SK-N-MC (cell line): ENCODE measurements around the gene NFATC1.

Source experiments
- DNase-seq: peaks from one replicate; pipeline ENCODE4 v3.0.0-alpha.2; 2011; ENCODE audit warnings: low read depth, low spot score
- H3K27ac ChIP-seq: fragments of 200-600 bp; sonication (generic); 2 replicates; pipeline ENCODE4 v1.5.1; 2016; ENCODE audit warnings: mixed run types
- H3K36me3 ChIP-seq: fragments of 200-600 bp; sonication (generic); 2 replicates; pipeline ENCODE4 v1.6.1; 2017; ENCODE audit warnings: antibody characterized with exemption, low read length, mixed read lengths; ENCODE audit not compliant: insufficient read depth
- H3K4me3 ChIP-seq: fragments of 200-600 bp; sonication (generic); 2 replicates; pipeline ENCODE4 v1.5.1; 2016
- H3K9ac ChIP-seq: fragments of 200-600 bp; sonication (generic); 2 replicates; pipeline ENCODE4 v1.8.0; 2017; ENCODE audit warnings: mixed run types, mixed read lengths; ENCODE audit not compliant: insufficient read length
- H3K9me3 ChIP-seq: fragments of 200-600 bp; sonication (generic); 2 replicates; pipeline ENCODE4 v1.6.1; 2017; ENCODE audit warnings: low read depth, mild to moderate bottlenecking, antibody characterized with exemption, low read length, moderate library complexity, mixed read lengths
- EZH2 ChIP-seq: fragments of 200-600 bp; sonication (generic); IDR thresholded peaks from one replicate; pipeline ENCODE4 v1.6.1; 2017; ENCODE audit warnings: antibody characterized with exemption
- FOXP2 ChIP-seq: optimal IDR thresholded peaks from 2 replicates; pipeline ENCODE3; 2011; ENCODE audit warnings: mild to moderate bottlenecking, moderate library complexity; ENCODE audit not compliant: insufficient read depth; ENCODE audit errors: extremely low read length, control extremely low read depth
- POLR2AphosphoS5 ChIP-seq: IDR thresholded peaks from 2 replicates; pipeline ENCODE4 v1.6.1; 2012; ENCODE audit warnings: mild to moderate bottlenecking, low read depth, low read length, borderline replicate concordance

Gene NFATC1

GRCh38 chr18:79379931-79380815, 15.6 kb upstream of the NFATC1 start:
- no peaks in the 10 kb centered on the region for H3K36me3 ChIP-seq
- no peak overlapping the region for H3K27ac ChIP-seq
- no peak overlapping the region for H3K4me3 ChIP-seq
- TF ChIP-seq EZH2 (no peak), POLR2AphosphoS5 (no peak), FOXP2 (no peak)
- no peak overlapping the region for H3K9ac ChIP-seq
- no peak for DNase-seq
- no peaks in the 10 kb centered on the region for H3K9me3 ChIP-seq

- Histone ChIP-seq H3K9ac (no peak overlapping the region), H3K4me3 (no peak overlapping the region), H3K9me3 (no peaks in the 10 kb centered on the region), H3K27ac (no peak overlapping the region), H3K36me3 (no peaks in the 10 kb centered on the region)
- DNase-seq = no peak
- TF ChIP-seq POLR2AphosphoS5 = no peak
- no peak for TF ChIP-seq EZH2
- no peak for TF ChIP-seq FOXP2
Observed at GRCh38 chr18:79380816-79381806, 14.6 kb upstream of the NFATC1 start.

GRCh38 chr18:79381811-79382311, 13.9 kb upstream of the NFATC1 start:
- Histone ChIP-seq H3K36me3 (no peaks in the 10 kb centered on the region), H3K4me3 (no peak overlapping the region), H3K9me3 (no peaks in the 10 kb centered on the region), H3K27ac (no peak overlapping the region), H3K9ac (no peak overlapping the region)
- DNase-seq = no peak
- no peak for TF ChIP-seq POLR2AphosphoS5
- TF ChIP-seq FOXP2 = no peak
- TF ChIP-seq EZH2 = no peak

GRCh38 chr18:79382681-79383387, 12.9 kb upstream of the NFATC1 start:
- no peaks in the 10 kb centered on the region for H3K9me3 ChIP-seq
- TF ChIP-seq FOXP2 (no peak), EZH2 (no peak), POLR2AphosphoS5 (no peak)
- no peaks in the 10 kb centered on the region for H3K36me3 ChIP-seq
- no peak overlapping the region for H3K4me3 ChIP-seq
- DNase-seq = no peak
- no peak overlapping the region for H3K9ac ChIP-seq
- H3K27ac ChIP-seq = no peak overlapping the region

- no peak for TF ChIP-seq POLR2AphosphoS5
- TF ChIP-seq FOXP2 = no peak
- no peak for TF ChIP-seq EZH2
- Histone ChIP-seq H3K9ac (no peak overlapping the region), H3K27ac (no peak overlapping the region), H3K4me3 (no peak overlapping the region), H3K9me3 (no peaks in the 10 kb centered on the region), H3K36me3 (no peaks in the 10 kb centered on the region)
- no peak for DNase-seq
Observed at GRCh38 chr18:79383388-79384056, 12.2 kb upstream of the NFATC1 start.

- no peak overlapping the region for H3K27ac ChIP-seq
- TF ChIP-seq EZH2 (no peak), FOXP2 (no peak), POLR2AphosphoS5 (no peak)
- no peak for DNase-seq
- H3K36me3 ChIP-seq = no peaks in the 10 kb centered on the region
- H3K9me3 ChIP-seq = no peaks in the 10 kb centered on the region
- H3K4me3 ChIP-seq = no peak overlapping the region
- H3K9ac ChIP-seq = no peak overlapping the region
Observed at GRCh38 chr18:79384151-79384807, 11.5 kb upstream of the NFATC1 start.

- Histone ChIP-seq H3K27ac (no peak overlapping the region), H3K9ac (no peak overlapping the region), H3K36me3 (no peaks in the 10 kb centered on the region), H3K4me3 (no peak overlapping the region), H3K9me3 (no peaks in the 10 kb centered on the region)
- DNase-seq = no peak
- TF ChIP-seq FOXP2 (no peak), EZH2 (no peak), POLR2AphosphoS5 (no peak)
Observed at GRCh38 chr18:79384834-79385233, 10.9 kb upstream of the NFATC1 start.
